ENCODE data around the gene PIK3CA.

PIK3CA gene

GRCh38 chr3:179147873-179148615 is at the start of gene PIK3CA:
PIK3CA (plus strand) TSS chr3:179148357; CDS start chr3:179198826, 50,469 bp downstream.
- peak; percentile 76 for DNase-seq (ENCODE audit: extremely low spot score)
- no peak for TF ChIP-seq NFRKB (IDR thresholded peaks at IDR 0.05)
- peak; percentile 96 for TF ChIP-seq ZNF384 (IDR thresholded peaks at IDR 0.05)
- TF ChIP-seq ELF4 (IDR thresholded peaks at IDR 0.05): peak; percentile 44
- no peak for TF ChIP-seq ARNT (IDR thresholded peaks at IDR 0.05)
- TF ChIP-seq TARDBP (IDR thresholded peaks at IDR 0.05): no peak
- TF ChIP-seq L3MBTL2 (conservative IDR thresholded peaks at IDR 0.05): no peak
- TF ChIP-seq LEF1 (IDR thresholded peaks at IDR 0.05; ENCODE audit: borderline replicate concordance): no peak
- TF ChIP-seq, protein P1, sequence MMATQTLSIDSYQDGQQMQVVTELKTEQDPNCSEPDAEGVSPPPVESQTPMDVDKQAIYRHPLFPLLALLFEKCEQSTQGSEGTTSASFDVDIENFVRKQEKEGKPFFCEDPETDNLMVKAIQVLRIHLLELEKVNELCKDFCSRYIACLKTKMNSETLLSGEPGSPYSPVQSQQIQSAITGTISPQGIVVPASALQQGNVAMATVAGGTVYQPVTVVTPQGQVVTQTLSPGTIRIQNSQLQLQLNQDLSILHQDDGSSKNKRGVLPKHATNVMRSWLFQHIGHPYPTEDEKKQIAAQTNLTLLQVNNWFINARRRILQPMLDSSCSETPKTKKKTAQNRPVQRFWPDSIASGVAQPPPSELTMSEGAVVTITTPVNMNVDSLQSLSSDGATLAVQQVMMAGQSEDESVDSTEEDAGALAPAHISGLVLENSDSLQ (IDR thresholded peaks at IDR 0.05): no peak
- TF ChIP-seq FOXA1 (IDR thresholded peaks at IDR 0.05): no peak
- POLR2A ChIA-PET: no interaction called here
- CTCF ChIA-PET: no interaction called here

DNA sequence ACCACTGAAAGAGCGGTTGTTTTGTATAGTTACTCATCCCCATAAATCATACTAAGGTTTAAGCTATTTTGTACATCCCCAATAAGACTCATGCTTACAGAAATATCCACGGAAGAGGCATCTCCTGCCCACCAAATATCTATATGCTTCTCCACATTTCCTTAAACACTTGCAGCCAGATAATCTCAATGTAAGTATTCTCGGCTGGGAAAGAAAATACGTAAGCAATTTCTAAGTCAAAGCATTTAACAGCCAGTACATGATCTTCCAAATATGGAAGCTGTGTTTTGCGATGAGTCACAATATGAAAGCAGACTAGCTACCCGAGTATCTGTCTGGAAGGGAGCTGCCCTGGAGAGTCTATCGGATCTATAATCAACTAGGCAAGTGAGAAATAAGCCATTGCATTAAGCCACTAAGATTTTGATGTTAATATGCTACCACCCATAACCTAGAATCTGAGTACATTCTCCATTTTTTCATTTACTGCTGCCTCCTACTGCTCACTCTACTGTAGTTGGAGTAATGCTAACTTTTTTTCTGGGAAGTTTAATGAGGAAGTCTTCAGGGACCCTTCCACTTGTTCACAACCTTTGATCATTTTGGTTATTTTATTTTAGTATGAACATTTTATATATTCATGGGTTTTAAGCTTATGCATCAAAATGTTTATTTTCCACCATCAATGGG is 49.6 kb upstream of the PIK3CA start:
- no peak for DNase-seq (ENCODE audit: extremely low spot score)
- POLR2A ChIA-PET: no interaction called here
- CTCF ChIA-PET: interaction anchor here (0.7 kb wide), 1 partner anchor 77 kb away, joined by 3 read pairs; no protein-coding TSS in a partner anchor
- TF ChIP-seq, protein P1 (IDR thresholded peaks at IDR 0.05): no peak
- TF ChIP-seq BHLHE40 (IDR thresholded peaks at IDR 0.05; ENCODE audit: borderline replicate concordance) (no peak), FOXA1 (IDR thresholded peaks at IDR 0.05) (no peak), FOXK2 (IDR thresholded peaks at IDR 0.05) (no peak)

- CTCF ChIA-PET: no interaction called here
- POLR2A ChIA-PET: no interaction called here
- DNase-seq (ENCODE audit: extremely low spot score): no peak
- TF ChIP-seq, protein P1 (IDR thresholded peaks at IDR 0.05): no peak
- TF ChIP-seq SUZ12 (IDR thresholded peaks at IDR 0.05): no peak
These were observed 47.5 kb upstream of the PIK3CA start for GRCh38 chr3:179100652-179101051.

- DNase-seq (ENCODE audit: extremely low spot score): no peak
These were observed 42.3 kb upstream of the PIK3CA start for GRCh38 chr3:179105881-179106280.

GRCh38 chr3:179107617-179108016 is 40.5 kb upstream of the PIK3CA start:
- DNase-seq (ENCODE audit: extremely low spot score): no peak
- CTCF ChIA-PET: no interaction called here

More at GRCh38 chr3:179105881-179106280, 42.3 kb upstream of the PIK3CA start:
- ChIA-PET POLR2A (no interaction called here), CTCF (no interaction called here)
- TF ChIP-seq SP1 (IDR thresholded peaks at IDR 0.05) (no peak), HDGF (IDR thresholded peaks at IDR 0.05; ENCODE audit: borderline replicate concordance) (no peak), ZNF384 (IDR thresholded peaks at IDR 0.05) (no peak)

DNA sequence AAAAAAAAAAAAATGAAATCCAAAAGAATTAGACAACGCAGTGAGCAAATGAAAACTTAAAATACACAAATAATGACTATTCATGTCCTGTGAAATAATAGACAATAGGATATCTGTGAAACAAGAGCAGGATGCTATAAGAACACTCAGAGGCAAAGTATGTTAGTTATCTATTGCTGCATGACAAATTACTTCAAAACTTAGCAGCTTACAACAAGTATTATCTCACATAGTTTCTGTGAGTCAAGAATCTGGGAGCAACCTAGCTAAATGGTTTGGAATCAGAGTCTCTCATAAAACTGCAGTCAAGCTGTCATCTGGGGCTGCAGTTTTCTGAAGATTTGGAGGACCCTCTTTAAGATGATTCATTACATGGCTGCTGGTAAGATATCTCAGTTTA is 40.1 kb upstream of the PIK3CA start:
- ChIA-PET POLR2A (no interaction called here), CTCF (no interaction called here)
- TF ChIP-seq, protein P1 (IDR thresholded peaks at IDR 0.05): no peak
- TF ChIP-seq HDGF (IDR thresholded peaks at IDR 0.05; ENCODE audit: borderline replicate concordance): no peak
- TF ChIP-seq ARNT (IDR thresholded peaks at IDR 0.05): no peak
- TF ChIP-seq LEF1 (IDR thresholded peaks at IDR 0.05; ENCODE audit: borderline replicate concordance): no peak
- TF ChIP-seq FOXM1 (IDR thresholded peaks at IDR 0.05; ENCODE audit: borderline replicate concordance): no peak
- DNase-seq (ENCODE audit: extremely low spot score): no peak

More at GRCh38 chr3:179107617-179108016, 40.5 kb upstream of the PIK3CA start:
- POLR2A ChIA-PET: no interaction called here
- TF ChIP-seq, protein P1 (IDR thresholded peaks at IDR 0.05): no peak
- TF ChIP-seq LEF1 (IDR thresholded peaks at IDR 0.05; ENCODE audit: borderline replicate concordance): no peak

Data from HEK293T (cell line).